ENCODE data around the gene NUMB.

GRCh38 chr14:73261520-73262426 lies 196.6 kb downstream of the NUMB start:
- TF ChIP-seq CTCF (IDR thresholded peaks at IDR 0.05) (no peak), ZFX (IDR thresholded peaks at IDR 0.05; ENCODE audit: borderline replicate concordance) (no peak)
